ENCODE data around the gene TNIK. TPM values are rescaled to one million over a fixed set of nuclear protein-coding genes. Genes with fewer than 3 reads are reported as not detected.
A peak's percentile ranks its signal among the peaks of the same experiment; 100 is the strongest.

TNIK gene
- total and polyA plus RNA-seq, 5 donors, result 8.1 to 27.4 (median 21.6) TPM

DNA sequence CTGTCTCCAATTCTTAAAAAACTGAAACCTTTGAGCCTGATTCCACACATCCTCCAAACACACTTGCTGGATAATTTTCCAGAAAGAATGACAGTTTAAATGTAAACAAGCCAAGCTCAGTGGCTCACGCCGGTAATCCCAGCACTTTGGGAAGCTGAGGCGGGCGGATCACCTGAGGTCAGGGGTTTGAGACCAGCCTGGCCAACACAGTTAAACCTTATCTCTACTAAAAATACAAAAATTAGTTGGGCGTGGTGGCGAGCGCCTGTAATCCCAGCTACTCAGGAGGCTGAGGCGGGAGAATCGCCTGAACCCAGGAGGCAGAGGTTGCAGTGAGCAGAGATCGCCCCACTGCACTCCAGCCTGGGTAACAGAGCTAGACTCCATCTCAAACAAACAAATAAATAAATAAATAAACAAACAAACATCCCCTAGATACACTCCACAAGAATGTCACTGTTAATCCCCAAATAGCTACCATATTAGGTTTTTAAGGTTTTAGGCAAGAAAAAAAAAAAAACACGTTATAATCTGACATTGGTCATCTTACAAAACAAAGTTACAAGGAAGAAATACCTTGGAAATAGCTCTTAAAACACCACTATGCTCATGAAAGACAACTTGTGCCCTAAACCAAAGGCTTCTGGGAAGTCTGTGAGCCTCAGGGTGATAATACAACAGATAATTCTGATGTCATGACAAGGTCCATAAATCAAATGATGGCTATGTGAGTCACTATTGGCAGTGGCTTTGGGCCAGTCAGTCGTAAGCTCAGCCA, 13.2 kb downstream of the TNIK start:
- intact Hi-C loops (cut with DNase I), result no loop called here
- H3K9me3 ChIP-seq (ENCODE audit: control insufficient read depth, low read length), result no peaks in the 10 kb centered on the region
- no peaks in the 10 kb centered on the region for H3K27me3 ChIP-seq (ENCODE audit: control insufficient read depth, insufficient read depth)
- DNase-seq, result no peak
- no peaks in the 10 kb centered on the region for H3K4me1 ChIP-seq (ENCODE audit: control insufficient read depth, insufficient read depth, low read length)
- no peak overlapping the region for H3K27ac ChIP-seq (ENCODE audit: low read length)
- whole genome bisulfite sequencing, result 94% methylated on average over 12 of the region's 12 CpGs
- no peak for ATAC-seq
- no peak overlapping the region for H3K4me3 ChIP-seq (ENCODE audit: low read length)

DNA sequence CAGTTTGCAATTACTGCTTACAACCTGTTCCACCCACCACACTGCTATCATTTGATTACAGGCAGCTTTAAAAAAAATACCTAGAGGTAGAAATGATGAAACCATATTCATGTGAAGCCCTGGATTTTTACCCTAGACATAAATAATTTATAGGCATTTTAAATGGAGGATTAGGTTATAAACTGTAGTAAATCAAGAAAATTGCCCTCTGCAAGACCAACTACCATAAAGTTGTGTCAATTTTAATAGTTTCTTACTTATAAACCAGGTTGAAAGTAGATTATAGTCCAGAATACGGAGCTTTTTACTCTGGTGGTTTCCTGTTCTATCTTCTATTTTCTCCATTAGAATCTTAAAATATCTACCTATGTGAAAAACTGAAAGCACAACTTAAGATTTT, 13.9 kb downstream of the TNIK start:
- intact Hi-C loops (cut with DNase I), result no loop called here
- H3K27me3 ChIP-seq (ENCODE audit: control insufficient read depth, insufficient read depth), result no peaks in the 10 kb centered on the region
- no peaks in the 10 kb centered on the region for H3K4me1 ChIP-seq (ENCODE audit: control insufficient read depth, insufficient read depth, low read length)
- H3K4me3 ChIP-seq (ENCODE audit: low read length), result no peak overlapping the region
- WGBS, result 86% methylated on average over 1 of the region's 1 CpG
- no peak overlapping the region for H3K27ac ChIP-seq (ENCODE audit: low read length)
- ATAC-seq, result no peak
- no peak for DNase-seq
- H3K9me3 ChIP-seq (ENCODE audit: control insufficient read depth, low read length), result no peaks in the 10 kb centered on the region

DNA sequence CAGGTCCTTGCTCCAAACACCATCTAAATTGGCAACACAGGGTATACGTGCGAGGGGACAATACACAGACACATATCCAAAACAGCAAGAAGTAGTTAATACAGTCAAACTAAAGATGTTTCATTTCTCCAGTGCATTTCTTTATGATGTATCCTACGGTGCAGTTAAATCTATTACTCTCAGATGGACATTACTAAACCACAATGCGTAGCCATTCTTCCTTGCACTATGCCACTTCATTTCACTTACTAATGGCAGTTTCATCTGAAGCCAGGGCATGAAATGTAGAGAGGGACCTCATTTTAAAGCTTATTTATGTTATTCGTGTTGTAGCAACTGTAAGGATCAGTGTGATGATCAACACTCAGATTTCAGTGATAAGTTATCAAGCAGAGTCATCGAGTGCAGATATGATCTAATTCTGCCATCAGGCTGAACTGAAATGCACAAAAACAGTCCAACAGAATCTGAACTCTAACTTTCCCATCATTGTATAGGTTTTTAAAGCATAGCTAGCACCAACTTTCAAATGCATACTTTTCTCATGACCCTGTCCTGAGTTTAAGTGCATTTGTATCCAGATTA, 14.5 kb downstream of the TNIK start:
- Histone ChIP-seq H3K27ac (ENCODE audit: low read length) (no peak overlapping the region), H3K4me1 (ENCODE audit: control insufficient read depth, insufficient read depth, low read length) (no peaks in the 10 kb centered on the region), H3K27me3 (ENCODE audit: control insufficient read depth, insufficient read depth) (no peaks in the 10 kb centered on the region), H3K4me3 (ENCODE audit: low read length) (no peak overlapping the region), H3K9me3 (ENCODE audit: control insufficient read depth, low read length) (no peaks in the 10 kb centered on the region)
- WGBS, result 82% methylated on average over 6 of the region's 6 CpGs
- no peak for DNase-seq
- intact Hi-C loops (cut with DNase I), result no loop called here
- ATAC-seq, result no peak

DNA sequence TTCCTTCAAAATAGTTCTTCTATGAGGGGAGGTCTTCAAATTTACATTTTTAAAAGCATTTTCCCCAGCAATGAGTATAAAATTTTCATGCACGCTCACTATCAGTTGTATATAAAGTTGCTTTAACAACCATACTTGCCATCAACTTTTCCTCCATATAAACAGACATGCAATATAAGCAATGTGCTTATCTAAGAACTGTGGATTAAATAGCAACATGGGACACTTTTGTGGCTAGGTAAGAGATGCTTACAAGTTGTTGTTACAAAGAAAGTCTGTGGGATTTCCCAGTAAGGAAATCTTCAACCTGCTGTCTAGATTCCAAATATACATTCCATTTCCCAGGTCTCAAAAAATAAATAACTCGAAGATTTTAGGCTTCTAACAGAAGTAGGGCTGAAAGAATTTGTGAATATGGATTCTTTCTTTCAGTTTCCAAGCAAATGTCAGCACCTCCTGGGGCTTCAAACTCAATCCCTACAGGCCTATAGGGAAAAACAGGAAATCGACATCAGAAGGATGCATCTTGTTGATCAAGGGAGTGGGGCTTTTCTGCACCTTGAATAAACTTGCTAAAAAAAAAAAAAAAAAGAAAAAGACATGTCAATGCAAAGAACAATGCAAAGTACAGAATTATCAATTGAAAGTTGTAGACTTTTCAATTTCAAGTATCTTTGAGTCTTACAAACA, 16.1 kb downstream of the TNIK start:
- Histone ChIP-seq H3K27ac (ENCODE audit: low read length) (no peak overlapping the region), H3K27me3 (ENCODE audit: control insufficient read depth, insufficient read depth) (no peaks in the 10 kb centered on the region), H3K4me3 (ENCODE audit: low read length) (no peak overlapping the region), H3K4me1 (ENCODE audit: control insufficient read depth, insufficient read depth, low read length) (no peaks in the 10 kb centered on the region), H3K9me3 (ENCODE audit: control insufficient read depth, low read length) (no peaks in the 10 kb centered on the region)
- no peak for DNase-seq
- no peak for ATAC-seq
- intact Hi-C loops (cut with DNase I), result no loop called here
- WGBS, result 60% methylated on average over 3 of the region's 3 CpGs

DNA sequence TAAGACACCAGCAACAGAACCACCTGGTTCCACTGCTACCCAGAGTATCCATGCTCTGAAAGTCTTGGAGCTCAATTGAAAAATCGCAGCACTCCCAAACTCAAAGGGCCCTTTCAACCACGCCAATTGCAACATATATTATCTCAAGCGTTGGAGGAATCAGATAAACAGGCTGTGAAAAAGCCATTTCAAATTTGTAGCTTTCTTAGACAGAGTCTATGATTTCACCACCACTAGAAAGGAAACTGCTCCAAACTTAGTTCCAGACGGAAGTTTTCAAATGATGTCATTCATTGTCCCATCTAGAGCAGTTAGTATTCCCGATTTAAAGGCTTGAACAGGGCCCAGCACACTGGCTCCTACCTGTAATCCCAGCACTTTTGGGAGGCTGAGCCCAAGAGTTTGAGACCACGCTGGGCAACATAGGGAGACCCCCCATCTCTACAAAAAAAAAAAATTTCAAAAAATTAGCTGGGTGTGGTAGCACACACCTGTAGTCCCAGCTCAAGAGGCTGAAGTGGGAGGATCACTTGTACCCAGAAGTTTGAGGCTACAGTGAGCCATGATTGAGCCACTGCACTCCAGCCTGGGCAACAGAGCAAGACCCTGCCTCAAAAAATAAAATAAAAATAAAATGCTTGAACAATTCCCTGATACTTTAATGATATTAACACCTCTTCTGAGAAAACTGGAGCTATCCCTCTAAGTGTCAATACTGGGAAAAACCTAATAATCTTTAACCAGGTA, 16.8 kb downstream of the TNIK start:
- Histone ChIP-seq H3K27me3 (ENCODE audit: control insufficient read depth, insufficient read depth) (no peaks in the 10 kb centered on the region), H3K4me3 (ENCODE audit: low read length) (no peak overlapping the region), H3K4me1 (ENCODE audit: control insufficient read depth, insufficient read depth, low read length) (no peaks in the 10 kb centered on the region), H3K27ac (ENCODE audit: low read length) (no peak overlapping the region), H3K9me3 (ENCODE audit: control insufficient read depth, low read length) (no peaks in the 10 kb centered on the region)
- ATAC-seq (peak; percentile 53 to 64), DNase-seq (no peak)
- intact Hi-C loops (cut with DNase I), result no loop called here
- WGBS, result 40% methylated on average over 6 of the region's 6 CpGs

DNA sequence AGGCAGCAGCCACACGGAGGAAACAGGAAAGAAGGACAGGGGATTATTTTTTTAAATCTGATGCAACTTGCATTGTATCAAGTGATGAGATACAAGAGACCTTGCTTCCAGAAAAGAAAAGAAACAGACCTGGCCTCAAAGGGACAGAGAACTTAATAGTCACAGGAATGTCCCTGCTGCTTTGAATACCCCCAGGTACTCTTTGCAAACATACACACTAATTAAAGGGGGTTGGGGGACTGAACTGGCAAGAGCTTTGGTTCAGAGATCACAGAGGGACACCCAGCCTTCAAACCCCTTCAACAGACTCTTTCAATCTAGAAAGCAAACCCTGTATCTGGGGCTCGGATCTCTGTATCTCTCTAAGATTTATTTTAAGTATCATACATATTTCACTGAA, 18.0 kb downstream of the TNIK start:
- no peak for ATAC-seq
- Histone ChIP-seq H3K9me3 (ENCODE audit: control insufficient read depth, low read length) (no peaks in the 10 kb centered on the region), H3K27me3 (ENCODE audit: control insufficient read depth, insufficient read depth) (no peaks in the 10 kb centered on the region), H3K4me3 (ENCODE audit: low read length) (no peak overlapping the region), H3K27ac (ENCODE audit: low read length) (no peak overlapping the region), H3K4me1 (ENCODE audit: control insufficient read depth, insufficient read depth, low read length) (no peaks in the 10 kb centered on the region)
- 57% methylated on average over 2 of the region's 2 CpGs for WGBS
- no peak for DNase-seq
- intact Hi-C loops (cut with DNase I), result no loop called here

DNA sequence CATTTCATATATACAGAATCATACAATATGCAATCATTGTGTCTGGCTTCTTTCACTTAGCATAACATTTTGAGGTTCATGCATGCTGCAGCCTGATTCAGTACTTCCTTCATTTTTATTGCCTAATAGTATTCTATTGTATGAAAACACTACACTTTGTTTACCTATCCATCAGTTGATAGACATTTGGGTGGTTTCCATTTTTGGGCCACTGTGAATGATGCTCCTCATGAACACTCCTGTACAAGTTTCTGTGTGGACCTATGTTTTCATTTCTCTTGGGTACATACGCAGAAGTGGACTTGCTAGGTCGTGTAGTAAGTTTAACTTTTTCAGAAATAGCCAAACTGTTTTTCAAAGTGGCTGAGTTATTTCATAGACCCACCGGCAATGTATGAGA, 18.8 kb downstream of the TNIK start:
- no peaks in the 10 kb centered on the region for H3K4me1 ChIP-seq (ENCODE audit: control insufficient read depth, insufficient read depth, low read length)
- no peaks in the 10 kb centered on the region for H3K9me3 ChIP-seq (ENCODE audit: control insufficient read depth, low read length)
- 89% methylated on average over 3 of the region's 3 CpGs for WGBS
- DNase-seq (no peak), ATAC-seq (no peak)
- no peak overlapping the region for H3K4me3 ChIP-seq (ENCODE audit: low read length)
- no peaks in the 10 kb centered on the region for H3K27me3 ChIP-seq (ENCODE audit: control insufficient read depth, insufficient read depth)
- intact Hi-C loops (cut with DNase I), result no loop called here
- H3K27ac ChIP-seq (ENCODE audit: low read length), result no peak overlapping the region

DNA sequence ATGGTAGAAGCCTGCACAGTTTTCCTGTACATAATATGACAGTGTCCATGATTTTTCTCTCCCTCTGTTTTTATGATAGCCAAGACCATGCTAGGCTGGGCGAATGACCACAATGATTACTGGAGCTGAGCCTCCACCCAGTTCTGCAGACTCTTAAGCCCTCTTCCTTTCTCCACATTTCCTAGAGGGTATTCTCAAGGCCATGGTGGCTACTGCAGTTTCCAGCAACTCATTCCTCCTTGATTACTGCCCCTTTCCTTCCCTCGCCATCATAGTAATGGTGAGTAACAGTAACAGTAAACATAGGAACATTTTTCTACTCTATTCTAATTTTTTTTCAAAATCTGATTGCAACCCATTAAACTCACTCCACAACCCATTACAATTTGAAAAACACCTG, 20.2 kb downstream of the TNIK start:
- no peak for ATAC-seq
- Histone ChIP-seq H3K4me3 (ENCODE audit: low read length) (no peak overlapping the region), H3K4me1 (ENCODE audit: control insufficient read depth, insufficient read depth, low read length) (no peaks in the 10 kb centered on the region), H3K9me3 (ENCODE audit: control insufficient read depth, low read length) (no peaks in the 10 kb centered on the region), H3K27me3 (ENCODE audit: control insufficient read depth, insufficient read depth) (no peaks in the 10 kb centered on the region), H3K27ac (ENCODE audit: low read length) (no peak overlapping the region)
- intact Hi-C loops (cut with DNase I), result no loop called here
- no peak for DNase-seq
- 91% methylated on average over 2 of the region's 2 CpGs for WGBS

DNA sequence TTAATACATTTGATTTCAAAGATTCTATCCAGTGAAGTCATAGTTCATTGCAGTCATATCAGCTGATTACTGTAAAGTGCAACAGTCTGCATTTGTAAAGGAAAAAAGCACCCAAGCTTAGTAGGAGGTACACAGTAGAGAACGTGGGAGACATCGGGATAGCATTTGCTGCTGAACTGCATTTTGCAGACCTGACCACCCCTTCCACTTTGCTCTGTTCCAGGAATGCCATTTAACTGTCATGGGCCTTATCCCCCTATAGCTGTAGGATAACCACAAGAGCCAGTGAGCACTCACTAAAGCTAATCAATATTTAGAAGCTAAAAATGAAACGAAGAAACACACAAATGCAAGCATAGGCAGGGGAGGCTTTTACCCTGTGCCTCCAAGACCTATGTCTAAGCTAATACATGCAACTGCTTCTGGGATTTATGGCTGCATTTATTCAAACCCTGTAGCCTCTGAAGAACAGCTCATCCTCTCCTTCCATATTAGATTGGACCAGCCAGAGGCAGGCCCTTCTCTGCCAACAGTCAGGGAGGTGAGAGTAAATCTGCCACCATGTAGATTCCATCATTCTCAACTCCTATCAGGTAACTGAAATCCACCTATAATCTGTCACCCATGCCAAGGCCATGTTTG, 23.0 kb downstream of the TNIK start:
- intact Hi-C loops (cut with DNase I), result no loop called here
- DNase-seq (no peak), ATAC-seq (no peak)
- H3K4me3 ChIP-seq (ENCODE audit: low read length), result no peak overlapping the region
- no peaks in the 10 kb centered on the region for H3K9me3 ChIP-seq (ENCODE audit: control insufficient read depth, low read length)
- H3K27ac ChIP-seq (ENCODE audit: low read length), result no peak overlapping the region
- WGBS, result 72% methylated on average over 3 of the region's 3 CpGs
- no peaks in the 10 kb centered on the region for H3K27me3 ChIP-seq (ENCODE audit: control insufficient read depth, insufficient read depth)
- no peaks in the 10 kb centered on the region for H3K4me1 ChIP-seq (ENCODE audit: control insufficient read depth, insufficient read depth, low read length)

DNA sequence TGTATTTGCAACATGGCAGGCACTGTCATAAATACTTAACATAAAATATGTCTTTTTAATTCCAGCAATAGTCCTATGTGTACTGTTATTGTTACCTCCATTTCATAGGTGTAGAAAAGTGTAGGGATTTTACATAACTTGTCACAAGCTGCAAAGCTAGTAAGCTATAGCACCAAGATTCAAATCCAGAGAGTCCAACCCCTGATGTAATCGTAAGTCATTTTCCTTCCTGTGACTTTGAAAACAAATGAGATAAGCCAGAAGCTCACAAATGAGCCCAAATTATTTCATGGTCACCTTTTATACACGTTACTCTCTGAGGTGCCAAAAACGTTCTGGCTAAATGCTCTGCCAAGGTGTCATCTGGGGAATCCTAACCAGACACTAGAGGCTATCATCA, 23.8 kb downstream of the TNIK start:
- no peak overlapping the region for H3K4me3 ChIP-seq (ENCODE audit: low read length)
- H3K27me3 ChIP-seq (ENCODE audit: control insufficient read depth, insufficient read depth), result no peaks in the 10 kb centered on the region
- no peak overlapping the region for H3K27ac ChIP-seq (ENCODE audit: low read length)
- no peak for ATAC-seq
- DNase-seq, result no peak
- 34% methylated on average over 3 of the region's 3 CpGs for WGBS
- no peaks in the 10 kb centered on the region for H3K9me3 ChIP-seq (ENCODE audit: control insufficient read depth, low read length)
- H3K4me1 ChIP-seq (ENCODE audit: control insufficient read depth, insufficient read depth, low read length), result no peaks in the 10 kb centered on the region
- intact Hi-C loops (cut with DNase I), result no loop called here

DNA sequence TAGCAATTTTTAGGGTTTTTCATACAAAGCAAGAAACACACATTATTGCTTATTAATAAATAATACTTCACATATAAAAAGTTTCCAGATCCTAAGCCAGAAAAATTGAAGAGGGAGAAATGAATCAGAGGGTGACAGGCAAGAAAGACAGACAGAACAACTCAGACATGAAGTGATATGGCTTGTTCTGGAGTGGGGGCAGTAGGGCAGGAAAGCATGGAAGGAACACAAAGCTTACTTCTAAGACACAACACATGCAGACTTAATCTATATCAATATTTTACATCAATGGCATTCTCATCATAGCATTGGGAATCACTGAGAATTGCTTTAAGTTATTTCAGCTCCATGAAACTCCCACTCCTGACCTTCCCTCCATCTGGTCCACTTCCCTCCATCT, 24.4 kb downstream of the TNIK start:
- intact Hi-C loops (cut with DNase I), result no loop called here
- H3K27ac ChIP-seq (ENCODE audit: low read length), result no peak overlapping the region
- H3K4me1 ChIP-seq (ENCODE audit: control insufficient read depth, insufficient read depth, low read length), result no peaks in the 10 kb centered on the region
- H3K4me3 ChIP-seq (ENCODE audit: low read length), result no peak overlapping the region
- DNase-seq (no peak), ATAC-seq (no peak)
- H3K27me3 ChIP-seq (ENCODE audit: control insufficient read depth, insufficient read depth), result no peaks in the 10 kb centered on the region
- H3K9me3 ChIP-seq (ENCODE audit: control insufficient read depth, low read length), result no peaks in the 10 kb centered on the region
